ENCODE results near the gene GRK1.

The GRK1 gene

GRCh38 chr13:113783966-113784644, 117.1 kb downstream of the GRK1 start:
- H3K9ac ChIP-seq (ENCODE audit: low read length in 5 of 5), result no peak overlapping the region
- no peaks in the 10 kb centered on the region for H3K9me3 ChIP-seq (ENCODE audit: control insufficient read depth in 5 of 5, low read length in 5 of 5)
- H3K27ac ChIP-seq (ENCODE audit: low read depth, low read length), result no peak overlapping the region
- no peaks in the 10 kb centered on the region for H3K4me1 ChIP-seq (ENCODE audit: control insufficient read depth in 5 of 5, insufficient read depth in 5 of 5, low read length in 5 of 5)
- no peak overlapping the region for H3K4me3 ChIP-seq (ENCODE audit: low read depth in 1 of 5, low read length in 5 of 5)
- H3K27me3 ChIP-seq (ENCODE audit: control insufficient read depth in 5 of 5, insufficient read depth in 4 of 5, low read length in 5 of 5), result peaks cover 0 to 7% (median 2%) of the 10 kb centered on the region in 5 donors
- H3K36me3 ChIP-seq (ENCODE audit: control insufficient read depth in 5 of 5, insufficient read depth in 5 of 5, low read length in 5 of 5), result peaks cover 0 to 6% (median 0%) of the 10 kb centered on the region in 5 donors

DNA sequence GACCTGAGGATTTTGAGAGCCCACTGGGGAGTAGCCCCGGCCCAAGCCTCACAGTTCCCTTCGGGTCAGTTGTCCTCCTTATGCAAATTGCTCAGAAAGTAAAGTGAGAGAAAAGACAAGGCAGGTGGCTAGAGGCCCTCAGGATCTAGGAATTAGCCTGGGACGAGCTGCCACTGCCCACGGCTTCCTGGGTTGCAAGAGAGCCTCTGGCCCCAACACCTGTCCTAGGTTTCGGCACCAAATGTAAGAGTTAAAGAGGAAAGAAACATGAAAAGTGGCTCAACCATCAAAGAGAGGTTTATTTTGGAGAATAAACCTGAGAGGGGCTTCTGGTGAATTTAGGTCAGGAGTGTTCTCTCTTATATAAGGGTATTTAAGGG, 117.6 kb downstream of the GRK1 start:
- no peak overlapping the region for H3K27ac ChIP-seq (ENCODE audit: low read depth, low read length)
- peaks cover 0 to 7% (median 2%) of the 10 kb centered on the region in 5 donors for H3K27me3 ChIP-seq (ENCODE audit: control insufficient read depth in 5 of 5, insufficient read depth in 4 of 5, low read length in 5 of 5)
- H3K4me3 ChIP-seq (ENCODE audit: low read depth in 1 of 5, low read length in 5 of 5), result no peak overlapping the region
- no peaks in the 10 kb centered on the region for H3K9me3 ChIP-seq (ENCODE audit: control insufficient read depth in 5 of 5, low read length in 5 of 5)
- no peaks in the 10 kb centered on the region for H3K4me1 ChIP-seq (ENCODE audit: control insufficient read depth in 5 of 5, insufficient read depth in 5 of 5, low read length in 5 of 5)
- peaks cover 0 to 8% (median 0%) of the 10 kb centered on the region in 5 donors for H3K36me3 ChIP-seq (ENCODE audit: control insufficient read depth in 5 of 5, insufficient read depth in 5 of 5, low read length in 5 of 5)
- no peak overlapping the region for H3K9ac ChIP-seq (ENCODE audit: low read length in 5 of 5)

DNA sequence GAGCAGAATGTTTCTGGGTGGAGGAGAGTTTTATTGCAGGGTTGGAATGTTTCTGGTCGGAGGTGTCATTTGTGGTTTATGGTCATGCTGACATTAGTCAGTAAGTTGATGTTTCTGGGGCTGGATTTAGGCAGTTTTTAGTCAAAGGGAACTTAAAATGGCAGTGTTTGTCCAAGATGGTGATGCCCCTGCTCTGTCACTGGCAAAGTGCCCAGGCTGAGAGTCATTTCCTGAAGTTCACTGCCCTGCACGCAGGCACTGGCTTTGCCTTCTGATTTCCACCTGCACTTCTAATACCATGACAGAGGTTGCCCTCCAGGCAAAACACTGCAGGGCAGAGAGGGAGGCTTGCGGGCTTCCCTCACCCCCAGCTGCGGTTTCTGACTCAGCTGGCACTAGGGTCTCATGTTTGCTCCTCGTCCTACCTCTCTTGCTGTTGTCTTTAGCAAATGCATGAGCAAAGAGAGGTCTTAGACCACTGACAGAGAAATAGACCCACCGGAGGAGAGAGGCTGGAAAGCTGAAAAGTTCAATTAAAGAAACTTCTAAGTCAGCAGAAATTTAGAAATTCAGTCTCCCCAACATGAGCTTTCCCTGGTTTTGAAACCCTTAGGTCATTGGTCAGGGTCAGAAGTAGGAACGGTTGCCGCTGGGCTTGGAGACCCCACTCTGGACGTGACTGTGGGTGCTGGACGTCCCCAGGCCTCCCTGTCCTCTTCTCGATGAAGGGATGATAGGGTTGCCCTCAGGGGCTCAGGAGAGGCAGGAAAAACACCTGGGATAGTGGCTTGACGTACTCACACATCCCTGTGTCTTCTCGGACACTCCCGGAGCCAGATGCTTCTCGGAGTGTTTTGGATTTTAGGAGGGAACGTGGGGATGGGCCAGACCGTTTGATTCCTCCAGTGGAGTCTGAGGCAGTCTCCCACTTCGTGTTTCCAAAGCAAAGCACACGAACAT, 118.3 kb downstream of the GRK1 start:
- Histone ChIP-seq H3K36me3 (ENCODE audit: control insufficient read depth in 5 of 5, insufficient read depth in 5 of 5, low read length in 5 of 5) (peaks cover 0 to 11% (median 0%) of the 10 kb centered on the region in 5 donors), H3K9me3 (ENCODE audit: control insufficient read depth in 5 of 5, low read length in 5 of 5) (no peaks in the 10 kb centered on the region), H3K9ac (ENCODE audit: low read length in 5 of 5) (no peak overlapping the region), H3K27ac (ENCODE audit: low read depth, low read length) (no peak overlapping the region), H3K27me3 (ENCODE audit: control insufficient read depth in 5 of 5, insufficient read depth in 4 of 5, low read length in 5 of 5) (peaks cover 0 to 7% (median 2%) of the 10 kb centered on the region in 5 donors), H3K4me1 (ENCODE audit: control insufficient read depth in 5 of 5, insufficient read depth in 5 of 5, low read length in 5 of 5) (no peaks in the 10 kb centered on the region), H3K4me3 (ENCODE audit: low read depth in 1 of 5, low read length in 5 of 5) (no peak overlapping the region)

GRCh38 chr13:113786262-113786841, 119.3 kb downstream of the GRK1 start:
- Histone ChIP-seq H3K27ac (ENCODE audit: low read depth, low read length) (no peak overlapping the region), H3K27me3 (ENCODE audit: control insufficient read depth in 5 of 5, insufficient read depth in 4 of 5, low read length in 5 of 5) (peaks cover 0 to 7% (median 2%) of the 10 kb centered on the region in 5 donors), H3K9ac (ENCODE audit: low read length in 5 of 5) (no peak overlapping the region), H3K4me3 (ENCODE audit: low read depth in 1 of 5, low read length in 5 of 5) (no peak overlapping the region), H3K36me3 (ENCODE audit: control insufficient read depth in 5 of 5, insufficient read depth in 5 of 5, low read length in 5 of 5) (peaks cover 0 to 15% (median 0%) of the 10 kb centered on the region in 5 donors), H3K4me1 (ENCODE audit: control insufficient read depth in 5 of 5, insufficient read depth in 5 of 5, low read length in 5 of 5) (no peaks in the 10 kb centered on the region), H3K9me3 (ENCODE audit: control insufficient read depth in 5 of 5, low read length in 5 of 5) (no peaks in the 10 kb centered on the region)
